H9 (cell line): ENCODE measurements around the gene LDB3. TPM values are rescaled to one million over a fixed set of nuclear protein-coding genes. Genes with fewer than 3 reads are reported as not detected.

ENCODE experiments used
- DNase-seq: peaks from one replicate; pipeline ENCODE4 v3.0.0-alpha.2; 2017
- H2AFZ ChIP-seq: one replicate; pipeline ENCODE4 v1.6.1; 2013; ENCODE audit warnings: mild to moderate bottlenecking, low read length, control low read depth, moderate library complexity
- H2AK5ac ChIP-seq: 2 replicates; pipeline ENCODE4 v1.6.1; 2013; ENCODE audit warnings: low read length, control low read depth, mixed read lengths; ENCODE audit not compliant: insufficient read length
- H2BK120ac ChIP-seq: one replicate; pipeline ENCODE4 v1.6.1; 2013; ENCODE audit warnings: low read depth, mild to moderate bottlenecking, low read length, control low read depth, inconsistent platforms; ENCODE audit not compliant: poor library complexity, severe bottlenecking
- H2BK12ac ChIP-seq: 2 replicates; pipeline ENCODE4 v1.6.1; 2013; ENCODE audit warnings: low read length, control low read depth, mixed read lengths, low read depth; ENCODE audit not compliant: insufficient read length
- H2BK15ac ChIP-seq: 2 replicates; pipeline ENCODE4 v1.6.1; 2013; ENCODE audit warnings: low read depth, low read length, control low read depth
- H2BK20ac ChIP-seq: one replicate; pipeline ENCODE4 v1.6.1; 2013; ENCODE audit warnings: low read depth, mild to moderate bottlenecking, low read length, control low read depth, inconsistent platforms; ENCODE audit not compliant: poor library complexity, severe bottlenecking
- H2BK5ac ChIP-seq: 2 replicates; pipeline ENCODE4 v1.6.1; 2013; ENCODE audit warnings: low read length, control low read depth, mixed read lengths; ENCODE audit not compliant: insufficient read length
- H3K14ac ChIP-seq: 2 replicates; pipeline ENCODE4 v1.6.1; 2013; ENCODE audit warnings: low read length, control low read depth; ENCODE audit not compliant: insufficient read depth
- H3K18ac ChIP-seq: 2 replicates; pipeline ENCODE4 v1.6.1; 2013; ENCODE audit warnings: low read depth, mild to moderate bottlenecking, mixed read lengths, low read length, control low read depth; ENCODE audit not compliant: insufficient read length
- H3K23ac ChIP-seq: 2 replicates; pipeline ENCODE4 v1.6.1; 2013; ENCODE audit warnings: low read length, control low read depth, mixed read lengths, low read depth; ENCODE audit not compliant: insufficient read length
- H3K23me2 ChIP-seq: 2 replicates; pipeline ENCODE4 v1.6.1; 2013; ENCODE audit warnings: low read depth, mild to moderate bottlenecking, mixed read lengths, low read length, control low read depth; ENCODE audit not compliant: insufficient read length, poor library complexity, severe bottlenecking
- H3K27ac ChIP-seq: 2 replicates; pipeline ENCODE4 v1.5.1; 2013; ENCODE audit warnings: low read length, control low read depth, mixed read lengths, low read depth; ENCODE audit not compliant: insufficient read length
- H3K27me3 ChIP-seq: 2 replicates; pipeline ENCODE4 v1.6.1; 2013; ENCODE audit warnings: low read length, control low read depth, inconsistent platforms; ENCODE audit not compliant: insufficient read depth
- H3K4ac ChIP-seq: 2 replicates; pipeline ENCODE4 v1.6.1; 2013; ENCODE audit warnings: low read depth, mild to moderate bottlenecking, control low read depth, inconsistent platforms, low read length, moderate library complexity
- H3K4me1 ChIP-seq: 2 replicates; pipeline ENCODE4 v1.6.1; 2013; ENCODE audit warnings: low read length, control low read depth, inconsistent platforms; ENCODE audit not compliant: insufficient read depth
- H3K4me2 ChIP-seq: 2 replicates; pipeline ENCODE4 v1.6.1; 2013; ENCODE audit warnings: low read length, control low read depth, mixed read lengths; ENCODE audit not compliant: insufficient read length, insufficient read depth
- H3K56ac ChIP-seq: 2 replicates; pipeline ENCODE4 v1.6.1; 2013; ENCODE audit warnings: low read depth, mild to moderate bottlenecking, mixed read lengths, low read length, control low read depth; ENCODE audit not compliant: insufficient read length
- H3K79me1 ChIP-seq: 2 replicates; pipeline ENCODE4 v1.6.1; 2013; ENCODE audit warnings: low read depth, mild to moderate bottlenecking, moderate library complexity, low read length, control low read depth, inconsistent platforms; ENCODE audit not compliant: insufficient read depth, poor library complexity, severe bottlenecking
- H3K79me2 ChIP-seq: 2 replicates; pipeline ENCODE4 v1.6.1; 2013; ENCODE audit warnings: low read length, control low read depth, inconsistent platforms; ENCODE audit not compliant: insufficient read depth
- H3K9ac ChIP-seq: 2 replicates; pipeline ENCODE4 v1.6.1; 2013; ENCODE audit warnings: low read length, control low read depth, mixed read lengths; ENCODE audit not compliant: insufficient read length; ENCODE audit errors: extremely low read depth
- H3K9me3 ChIP-seq: one replicate; pipeline ENCODE4 v1.6.1; 2013; ENCODE audit warnings: low read depth, low read length, inconsistent platforms; ENCODE audit not compliant: control insufficient read depth
- H3T11ph ChIP-seq: one replicate; pipeline ENCODE4 v1.6.1; 2013; ENCODE audit warnings: mild to moderate bottlenecking, low read length, control low read depth, inconsistent platforms
- H4K20me1 ChIP-seq: one replicate; pipeline ENCODE4 v1.6.1; 2013; ENCODE audit not compliant: control insufficient read depth, insufficient read length, insufficient read depth
- H4K5ac ChIP-seq: 2 replicates; pipeline ENCODE4 v1.6.1; 2013; ENCODE audit warnings: low read depth, mild to moderate bottlenecking, mixed read lengths, low read length, control low read depth; ENCODE audit not compliant: insufficient read length
- H4K8ac ChIP-seq: replicated peaks from 2 replicates; pipeline ENCODE4 v1.6.1; 2013; ENCODE audit warnings: low read length, control low read depth, mixed read lengths, low read depth; ENCODE audit not compliant: insufficient read length
- H4K91ac ChIP-seq: 2 replicates; pipeline ENCODE4 v1.6.1; 2013; ENCODE audit warnings: low read depth, mild to moderate bottlenecking, moderate library complexity, mixed read lengths, low read length, control low read depth; ENCODE audit not compliant: insufficient read length
- H3K27ac Mint-ChIP-seq, 3 experiments: 2 replicates in 2 of 3; 3 replicates in 1 of 3; pipeline ENCODE4 v1.8.0; 2020 to 2021; ENCODE audit warnings: mixed read lengths in 3 of 3, mild to moderate bottlenecking in 1 of 3, moderate library complexity in 1 of 3
- H3K27me3 Mint-ChIP-seq: 2 replicates; pipeline ENCODE4 v1.8.0; 2021; ENCODE audit warnings: low read depth, mild to moderate bottlenecking, moderate library complexity, mixed read lengths
- H3K36me3 Mint-ChIP-seq, 3 experiments: 2 replicates in 2 of 3; 3 replicates in 1 of 3; pipeline ENCODE4 v1.8.0; 2020 to 2021; ENCODE audit warnings: low read depth in 3 of 3, mixed read lengths in 3 of 3; ENCODE audit not compliant: insufficient read depth in 1 of 3
- H3K4me1 Mint-ChIP-seq, 2 experiments: 2 replicates each; pipeline ENCODE4 v1.8.0; 2020; ENCODE audit warnings: mixed read lengths in 2 of 2
- H3K4me3 Mint-ChIP-seq, 2 experiments: 2 replicates in 1 of 2; 3 replicates in 1 of 2; pipeline ENCODE4 v1.8.0; 2020 to 2021; ENCODE audit warnings: mild to moderate bottlenecking in 2 of 2, mixed read lengths in 2 of 2, moderate library complexity in 1 of 2
- H3K9me3 Mint-ChIP-seq, 2 experiments: 2 replicates in 1 of 2; 3 replicates in 1 of 2; pipeline ENCODE4 v1.8.0; 2020; ENCODE audit warnings: mild to moderate bottlenecking in 2 of 2, mixed read lengths in 2 of 2, moderate library complexity in 1 of 2
- WGBS: extraction: QIAGEN DNeasy Blood & Tissue Kit; methylation state at CpG from one replicate; pipeline ENCODE4 v1.1.7; 2013; ENCODE audit warnings: missing lambda C conversion rate, low lambda C conversion rate, mixed read lengths; ENCODE audit not compliant: insufficient read length; ENCODE audit errors: extremely low coverage; 5-methylcytosine and 5-hydroxymethylcytosine counted together
- total RNA-seq: library from RNA; stranded (reverse); gene quantifications from 2 replicates; pipeline ENCODE4 v1.2.1, GENCODE V29; 2021
- TF ChIP-seq, protein P1 (sequence below): fragments of 200-600 bp; sonication (generic); conservative IDR thresholded peaks from 3 replicates; pipeline ENCODE4 v1.8.0; 2021; ENCODE audit warnings: antibody characterized with exemption, mild to moderate bottlenecking

LDB3 gene
- total RNA-seq, 1 experiment from 2014 or later, result 0.17 TPM

DNA sequence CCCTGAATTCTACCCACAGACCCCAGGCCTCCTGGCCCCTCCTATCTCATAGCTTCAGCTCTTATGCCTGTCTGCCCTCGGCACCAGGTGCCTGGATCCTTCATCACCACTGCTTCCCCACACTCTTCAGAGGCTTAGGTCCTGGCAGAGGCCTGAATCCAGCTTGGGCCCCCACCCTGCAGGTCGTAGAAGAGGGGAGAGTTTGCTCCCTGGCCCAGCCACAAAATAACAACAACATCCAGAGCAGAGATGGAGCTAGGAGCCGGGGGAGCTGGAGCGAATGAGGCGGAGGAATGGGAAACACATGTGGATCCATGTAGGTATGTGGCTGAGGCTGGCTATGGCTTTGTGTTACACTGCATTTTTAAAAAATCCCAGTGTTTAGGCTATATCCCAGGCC, 21.8 kb upstream of the LDB3 start:
- Histone ChIP-seq H2AFZ (no peak overlapping the region), H2BK20ac (no peak overlapping the region), H3K9me3 (no peaks in the 10 kb centered on the region), H4K91ac (no peak overlapping the region), H3K79me1 (no peaks in the 10 kb centered on the region), H3K4me2 (no peak overlapping the region), H3K27ac (no peak overlapping the region), H2BK12ac (no peak overlapping the region), H2BK15ac (no peak overlapping the region), H3K23me2 (no peaks in the 10 kb centered on the region), H3K23ac (no peak overlapping the region), H2AK5ac (no peak overlapping the region), H3K14ac (no peak overlapping the region), H2BK5ac (no peak overlapping the region), H3K4ac (no peak overlapping the region), H3T11ph (no peak overlapping the region), H3K4me1 (no peaks in the 10 kb centered on the region), H4K20me1 (no peaks in the 10 kb centered on the region), H3K79me2 (no peaks in the 10 kb centered on the region), H3K27me3 (no peaks in the 10 kb centered on the region), H2BK120ac (no peak overlapping the region), H4K5ac (no peak overlapping the region), H3K9ac (no peak overlapping the region), H3K56ac (no peak overlapping the region), H4K8ac (no peak overlapping the region), H3K18ac (no peak overlapping the region)
- Mint-ChIP-seq H3K27me3 (peaks cover 2% of the 10 kb centered on the region; the same call in 1 of the 2 replicates), H3K4me1 (peaks cover 2 to 3% of the 10 kb centered on the region in 2 experiments), H3K9me3 (peaks cover 9 to 12% of the 10 kb centered on the region in 2 experiments), H3K27ac (no peak overlapping the region), H3K4me3 (no peak overlapping the region), H3K36me3 (peaks cover 0 to 6% (median 0%) of the 10 kb centered on the region in 3 experiments; a peak in 2 of 7 replicates)
- no CpG with 5 or more reads among the region's 5 CpGs for WGBS
- TF ChIP-seq, protein P1, sequence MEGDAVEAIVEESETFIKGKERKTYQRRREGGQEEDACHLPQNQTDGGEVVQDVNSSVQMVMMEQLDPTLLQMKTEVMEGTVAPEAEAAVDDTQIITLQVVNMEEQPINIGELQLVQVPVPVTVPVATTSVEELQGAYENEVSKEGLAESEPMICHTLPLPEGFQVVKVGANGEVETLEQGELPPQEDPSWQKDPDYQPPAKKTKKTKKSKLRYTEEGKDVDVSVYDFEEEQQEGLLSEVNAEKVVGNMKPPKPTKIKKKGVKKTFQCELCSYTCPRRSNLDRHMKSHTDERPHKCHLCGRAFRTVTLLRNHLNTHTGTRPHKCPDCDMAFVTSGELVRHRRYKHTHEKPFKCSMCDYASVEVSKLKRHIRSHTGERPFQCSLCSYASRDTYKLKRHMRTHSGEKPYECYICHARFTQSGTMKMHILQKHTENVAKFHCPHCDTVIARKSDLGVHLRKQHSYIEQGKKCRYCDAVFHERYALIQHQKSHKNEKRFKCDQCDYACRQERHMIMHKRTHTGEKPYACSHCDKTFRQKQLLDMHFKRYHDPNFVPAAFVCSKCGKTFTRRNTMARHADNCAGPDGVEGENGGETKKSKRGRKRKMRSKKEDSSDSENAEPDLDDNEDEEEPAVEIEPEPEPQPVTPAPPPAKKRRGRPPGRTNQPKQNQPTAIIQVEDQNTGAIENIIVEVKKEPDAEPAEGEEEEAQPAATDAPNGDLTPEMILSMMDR, result no peak
- DNase-seq, result no peak
